ENCODE data around the gene CYB5R2. TPM values are rescaled to one million over a fixed set of nuclear protein-coding genes. Genes with fewer than 3 reads are reported as not detected.

CYB5R2 gene
- total and polyA plus RNA-seq, 7 donors: 1.4 to 7.8 (median 3.6) TPM

GRCh38 chr11:7651700-7652099 lies 21.6 kb downstream of the CYB5R2 start:
- no peaks in the 10 kb centered on the region for H3K9me3 ChIP-seq
- peaks cover 0 to 23% (median 4%) of the 10 kb centered on the region in 4 donors for H3K36me3 ChIP-seq
- no peak overlapping the region for H3K4me3 ChIP-seq
- H3K27ac ChIP-seq: no peak overlapping the region
- 87 to 90% methylated on average over 9 of the region's 9 CpGs for WGBS, 2 donors
- intact Hi-C loops (cut with DNase I): no loop called here
- TF ChIP-seq EP300 (IDR thresholded peaks at IDR 0.05) (no peak), CTCF (IDR thresholded peaks at IDR 0.05) (no peak), POLR2A (IDR thresholded peaks at IDR 0.05) (no peak), POLR2AphosphoS5 (IDR thresholded peaks at IDR 0.05) (no peak)
- H3K4me1 ChIP-seq: no peaks in the 10 kb centered on the region
- DNase-seq: no peak
- no peaks in the 10 kb centered on the region for H3K27me3 ChIP-seq

- TF ChIP-seq EP300 (IDR thresholded peaks at IDR 0.05) (no peak), POLR2A (IDR thresholded peaks at IDR 0.05) (no peak), CTCF (IDR thresholded peaks at IDR 0.05) (no peak)
- Histone ChIP-seq H3K27me3 (no peaks in the 10 kb centered on the region), H3K4me1 (no peaks in the 10 kb centered on the region), H3K4me3 (no peak overlapping the region), H3K36me3 (peaks cover 0 to 23% (median 4%) of the 10 kb centered on the region in 4 donors), H3K27ac (no peak overlapping the region), H3K9me3 (no peaks in the 10 kb centered on the region)
- DNase-seq: no peak
- 50 to 83% methylated on average over 5 of the region's 5 CpGs for WGBS, 2 donors
- intact Hi-C loops (cut with DNase I): no loop called here
Measured at GRCh38 chr11:7651140-7651551, 22.2 kb downstream of the CYB5R2 start.

- intact Hi-C loops (cut with DNase I): no loop called here
- H3K4me1 ChIP-seq: no peaks in the 10 kb centered on the region
- DNase-seq: no peak
- no peak for TF ChIP-seq CTCF (IDR thresholded peaks at IDR 0.05)
- no peaks in the 10 kb centered on the region for H3K9me3 ChIP-seq
- no peaks in the 10 kb centered on the region for H3K27me3 ChIP-seq
- WGBS, 2 donors: 51 to 86% methylated on average over 3 of the region's 3 CpGs
- no peak overlapping the region for H3K4me3 ChIP-seq
- peaks cover 0 to 18% (median 2%) of the 10 kb centered on the region in 4 donors for H3K36me3 ChIP-seq
- no peak overlapping the region for H3K27ac ChIP-seq
Measured at GRCh38 chr11:7648264-7648663, 25.0 kb downstream of the CYB5R2 start.

GRCh38 chr11:7646866-7647265 lies 26.4 kb downstream of the CYB5R2 start:
- intact Hi-C loops (cut with DNase I): no loop called here

More at GRCh38 chr11:7646866-7647265, 26.4 kb downstream of the CYB5R2 start:
- Histone ChIP-seq H3K36me3 (peaks cover 0 to 17% (median under 1%) of the 10 kb centered on the region in 4 donors), H3K4me3 (no peak overlapping the region), H3K27ac (no peak overlapping the region), H3K9me3 (no peaks in the 10 kb centered on the region), H3K27me3 (no peaks in the 10 kb centered on the region), H3K4me1 (no peaks in the 10 kb centered on the region)
- DNase-seq: no peak
- 87 to 93% methylated on average over 2 of the region's 2 CpGs for WGBS, 2 donors
- TF ChIP-seq POLR2AphosphoS5 (IDR thresholded peaks at IDR 0.05): no peak
- no peak for TF ChIP-seq POLR2A (IDR thresholded peaks at IDR 0.05)
- TF ChIP-seq CTCF (IDR thresholded peaks at IDR 0.05): no peak
- TF ChIP-seq EP300 (IDR thresholded peaks at IDR 0.05): no peak
